Breast epithelium (tissue), 4 donors: ENCODE results near the gene DAB1. TPM values are rescaled to one million over a fixed set of nuclear protein-coding genes. Genes with fewer than 3 reads are reported as not detected.
"Not testable (repeated sequence)": the region's sequence is repeated elsewhere in the genome, so short reads cannot be mapped to it uniquely, and the experiment has no call there.

ENCODE experiments used
- DNase-seq, 2 donors: peaks; one replicate each; pipeline ENCODE4 v3.0.0-alpha.2; 2019; ENCODE audit warnings: low spot score in 2 of 2
- H3K27ac ChIP-seq, 2 donors: fragments of 200-600 bp; sonication (generic) in 1 of 2; one replicate each; pipeline ENCODE4 v1.5.1; 2016 to 2019; ENCODE audit warnings: mild to moderate bottlenecking in 1 of 2
- H3K27me3 ChIP-seq, 2 donors: fragments of 200-600 bp; sonication (generic) in 1 of 2; one replicate each; pipeline versions ENCODE4 v1.5.1 to v1.6.0; 2017 to 2019; ENCODE audit warnings: control low read depth in 1 of 2, mild to moderate bottlenecking in 1 of 2
- H3K36me3 ChIP-seq: fragments of 200-600 bp; one replicate; pipeline ENCODE4 v1.5.1; 2019
- H3K4me1 ChIP-seq, 2 donors: fragments of 200-600 bp; sonication (generic); one replicate each; pipeline ENCODE4 v1.5.1; 2016 to 2019; ENCODE audit warnings: control low read depth in 1 of 2
- H3K4me3 ChIP-seq, 3 donors: fragments of 200-600 bp; sonication (generic); 1 replicate in 2 of 3; 2 replicates in 1 of 3; pipeline ENCODE4 v1.5.1; 2016 to 2019; ENCODE audit warnings: mild to moderate bottlenecking in 3 of 3, moderate library complexity in 2 of 3
- H3K9me3 ChIP-seq, 2 donors: fragments of 200-600 bp; sonication (generic) in 1 of 2; one replicate each; pipeline ENCODE4 v1.5.1; 2016 to 2019; ENCODE audit warnings: control low read depth in 1 of 2
- POLR2A ChIP-seq: fragments of 450-650 bp; IDR thresholded peaks from one replicate; pipeline ENCODE4 v1.6.1; 2016; ENCODE audit warnings: antibody characterized with exemption, mild to moderate bottlenecking, moderate library complexity
- POLR2AphosphoS5 ChIP-seq, 3 donors: sonication (generic); formaldehyde crosslinking; IDR thresholded peaks; one replicate each; pipeline ENCODE4 v1.6.1; 2017; ENCODE audit warnings: antibody characterized with exemption in 3 of 3
- intact Hi-C: fragments of 100-400 bp; cut with DNase I; formaldehyde crosslinking; loops from one replicate; pipeline ENCODE4 v1.15.1; 2023; ENCODE audit warnings: low total_unique reads
- total RNA-seq, 3 donors: library from RNA; depleted of rRNA; stranded (reverse); fragments of >200 nt; gene quantifications; one replicate each; pipeline ENCODE4 v1.1.0, GENCODE V29; 2016
- TF ChIP-seq, protein P1 (sequence below), 3 donors: fragments of 450-650 bp; IDR thresholded peaks; one replicate each; pipeline ENCODE4 v1.5.1; 2016 to 2017; ENCODE audit warnings: antibody characterized with exemption in 3 of 3, mild to moderate bottlenecking in 3 of 3, moderate library complexity in 3 of 3

Gene DAB1
- total RNA-seq, 3 donors from 2014 or later = 0.48 to 0.66 (median 0.59) TPM

DNA sequence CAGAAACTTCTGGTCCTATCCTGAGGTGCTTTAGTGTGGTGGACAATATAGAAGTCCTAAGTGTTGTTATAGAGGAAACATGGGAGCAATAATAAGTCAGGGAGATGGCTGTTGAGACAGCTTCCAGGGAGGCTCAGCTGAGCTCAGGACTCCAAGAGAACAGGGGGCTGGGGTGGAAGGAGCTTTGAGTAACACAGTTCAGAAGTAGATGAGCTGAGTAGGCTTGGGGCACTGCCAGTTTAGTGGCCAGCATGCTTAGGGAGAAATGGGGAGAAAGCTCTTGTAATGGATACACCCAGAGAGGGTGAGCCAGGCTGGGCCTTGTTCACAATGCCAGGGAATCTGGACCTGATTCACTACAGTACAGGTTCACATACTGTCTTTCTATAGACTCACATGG lies 201.6 kb downstream of the DAB1 start:
- Histone ChIP-seq H3K27ac (no peak overlapping the region), H3K9me3 (peaks cover 0 to 5% of the 10 kb centered on the region in 2 donors), H3K36me3 (no peaks in the 10 kb centered on the region), H3K4me1 (no peaks in the 10 kb centered on the region), H3K4me3 (no peak overlapping the region), H3K27me3 (no peaks in the 10 kb centered on the region)
- intact Hi-C loops = no loop called here
- TF ChIP-seq, protein P1, sequence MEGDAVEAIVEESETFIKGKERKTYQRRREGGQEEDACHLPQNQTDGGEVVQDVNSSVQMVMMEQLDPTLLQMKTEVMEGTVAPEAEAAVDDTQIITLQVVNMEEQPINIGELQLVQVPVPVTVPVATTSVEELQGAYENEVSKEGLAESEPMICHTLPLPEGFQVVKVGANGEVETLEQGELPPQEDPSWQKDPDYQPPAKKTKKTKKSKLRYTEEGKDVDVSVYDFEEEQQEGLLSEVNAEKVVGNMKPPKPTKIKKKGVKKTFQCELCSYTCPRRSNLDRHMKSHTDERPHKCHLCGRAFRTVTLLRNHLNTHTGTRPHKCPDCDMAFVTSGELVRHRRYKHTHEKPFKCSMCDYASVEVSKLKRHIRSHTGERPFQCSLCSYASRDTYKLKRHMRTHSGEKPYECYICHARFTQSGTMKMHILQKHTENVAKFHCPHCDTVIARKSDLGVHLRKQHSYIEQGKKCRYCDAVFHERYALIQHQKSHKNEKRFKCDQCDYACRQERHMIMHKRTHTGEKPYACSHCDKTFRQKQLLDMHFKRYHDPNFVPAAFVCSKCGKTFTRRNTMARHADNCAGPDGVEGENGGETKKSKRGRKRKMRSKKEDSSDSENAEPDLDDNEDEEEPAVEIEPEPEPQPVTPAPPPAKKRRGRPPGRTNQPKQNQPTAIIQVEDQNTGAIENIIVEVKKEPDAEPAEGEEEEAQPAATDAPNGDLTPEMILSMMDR (IDR thresholded peaks at IDR 0.05) = no peak
- TF ChIP-seq POLR2AphosphoS5 (IDR thresholded peaks at IDR 0.05) (no peak), POLR2A (no peak)
- no peak for DNase-seq

DNA sequence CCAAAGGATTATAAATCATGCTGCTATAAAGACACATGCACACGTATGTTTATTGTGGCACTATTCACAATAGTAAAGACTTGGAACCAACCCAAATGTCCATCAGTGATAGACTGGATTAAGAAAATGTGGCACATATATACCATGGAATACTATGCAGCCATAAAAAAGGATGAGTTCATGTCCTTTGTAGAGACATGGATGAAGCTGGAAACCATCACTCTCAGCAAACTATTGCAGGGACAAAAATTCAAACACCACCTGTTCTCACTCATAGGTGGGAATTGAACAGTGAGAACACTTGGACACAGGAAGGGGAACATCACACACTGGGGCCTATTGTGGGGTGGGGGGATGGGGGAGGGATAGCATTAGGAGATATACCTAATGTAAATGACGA lies 203.0 kb downstream of the DAB1 start:
- DNase-seq, H3K36me3 ChIP-seq, H3K4me3 ChIP-seq, intact Hi-C loops, H3K9me3 ChIP-seq, H3K27ac ChIP-seq, H3K4me1 ChIP-seq, H3K27me3 ChIP-seq: not testable (repeated sequence)

DNA sequence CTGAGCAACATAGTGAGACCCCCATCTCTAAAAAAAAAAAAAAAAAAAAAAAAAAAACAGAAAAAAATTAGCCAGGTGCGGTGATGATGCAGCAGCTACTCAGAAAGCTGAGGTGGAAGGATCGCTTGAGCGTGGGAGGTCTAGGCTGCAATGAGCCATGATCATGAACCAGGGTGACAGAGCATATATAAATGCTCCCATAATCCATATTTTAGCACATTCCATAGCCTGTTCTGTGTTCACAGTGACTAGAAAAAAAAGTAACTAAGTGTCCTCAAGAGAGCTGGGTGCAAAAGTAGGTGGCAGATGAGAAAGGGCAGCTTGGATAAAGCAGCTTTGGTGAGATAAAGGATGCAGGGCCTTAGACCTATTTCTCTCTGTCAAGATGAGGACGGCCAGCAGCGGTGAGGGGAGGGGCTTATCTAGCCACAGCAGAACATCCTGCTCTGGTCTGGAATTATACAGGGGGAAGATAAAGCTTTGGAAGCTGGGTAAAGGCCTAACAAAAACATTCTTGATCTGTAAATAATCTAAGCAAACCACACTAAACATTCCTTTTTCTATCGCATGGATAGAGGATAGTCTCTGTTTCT lies 205.3 kb downstream of the DAB1 start:
- Histone ChIP-seq H3K4me3 (no peak overlapping the region), H3K4me1 (no peaks in the 10 kb centered on the region), H3K27ac (no peak overlapping the region), H3K36me3 (no peaks in the 10 kb centered on the region), H3K9me3 (peaks cover 0 to 5% of the 10 kb centered on the region in 2 donors), H3K27me3 (no peaks in the 10 kb centered on the region)
- intact Hi-C loops = no loop called here
- TF ChIP-seq, protein P1 (IDR thresholded peaks at IDR 0.05) = no peak
- TF ChIP-seq POLR2AphosphoS5 (IDR thresholded peaks at IDR 0.05) (no peak), POLR2A (no peak)
- DNase-seq = no peak

DNA sequence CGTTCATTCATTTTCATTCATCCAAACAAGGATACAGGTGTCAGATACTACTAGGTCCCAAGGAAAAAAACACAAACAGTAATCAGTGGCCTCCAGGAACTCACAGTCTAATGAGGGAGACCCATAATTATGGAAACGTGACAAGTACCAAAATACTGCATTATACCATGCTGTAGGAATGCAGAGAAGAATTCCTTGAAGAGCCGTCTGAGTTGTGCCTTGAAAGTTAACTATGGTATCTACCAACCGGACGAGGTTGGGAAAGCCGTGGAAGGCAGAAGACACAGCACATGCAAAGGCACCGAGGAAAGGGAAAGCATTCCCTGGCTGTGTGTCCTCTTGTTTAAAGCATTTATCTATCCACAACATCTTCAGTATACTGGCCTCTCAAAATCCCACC lies 206.0 kb downstream of the DAB1 start:
- DNase-seq = no peak
- Histone ChIP-seq H3K9me3 (peaks cover 0 to 5% of the 10 kb centered on the region in 2 donors), H3K4me1 (no peaks in the 10 kb centered on the region), H3K27ac (no peak overlapping the region), H3K27me3 (no peaks in the 10 kb centered on the region), H3K4me3 (no peak overlapping the region), H3K36me3 (no peaks in the 10 kb centered on the region)
- TF ChIP-seq, protein P1 (IDR thresholded peaks at IDR 0.05) = no peak
- no peak for TF ChIP-seq POLR2AphosphoS5 (IDR thresholded peaks at IDR 0.05)
- no peak for TF ChIP-seq POLR2A
- intact Hi-C loops = no loop called here

DNA sequence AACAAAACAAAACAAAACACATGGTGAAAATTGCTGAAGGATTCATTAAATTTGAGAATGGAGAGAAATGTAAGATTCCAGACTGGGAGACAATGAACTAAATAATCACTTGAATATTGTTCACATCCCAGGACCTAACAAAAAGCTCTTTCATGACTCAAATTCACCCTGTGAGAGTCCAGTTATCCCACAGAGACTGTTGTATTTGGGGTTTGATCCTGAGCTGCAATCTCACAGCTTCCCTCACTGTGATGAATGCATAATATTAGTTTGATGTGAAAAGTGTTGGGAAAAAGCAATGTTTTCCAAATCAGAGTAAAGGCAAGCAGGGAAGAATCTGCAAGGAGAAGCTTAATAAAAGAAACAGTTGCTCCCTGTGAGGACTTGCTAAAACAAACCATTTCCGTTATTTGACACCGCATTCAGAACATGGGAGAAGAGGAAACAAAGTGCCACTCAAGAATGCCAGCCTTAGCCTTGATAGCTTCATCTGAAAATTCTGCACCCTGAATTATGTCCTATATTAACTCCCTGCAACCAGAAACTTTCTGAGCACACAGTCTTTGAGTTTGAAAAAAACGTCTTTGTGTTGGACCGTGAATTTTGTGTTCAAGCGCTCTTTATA lies 208.8 kb downstream of the DAB1 start:
- intact Hi-C loops = no loop called here
- Histone ChIP-seq H3K4me1 (no peaks in the 10 kb centered on the region), H3K27me3 (no peaks in the 10 kb centered on the region), H3K9me3 (peaks cover 0 to 1% of the 10 kb centered on the region in 2 donors), H3K36me3 (no peaks in the 10 kb centered on the region), H3K27ac (no peak overlapping the region), H3K4me3 (no peak overlapping the region)
- DNase-seq = no peak
- TF ChIP-seq POLR2AphosphoS5 (IDR thresholded peaks at IDR 0.05) = no peak

DNA sequence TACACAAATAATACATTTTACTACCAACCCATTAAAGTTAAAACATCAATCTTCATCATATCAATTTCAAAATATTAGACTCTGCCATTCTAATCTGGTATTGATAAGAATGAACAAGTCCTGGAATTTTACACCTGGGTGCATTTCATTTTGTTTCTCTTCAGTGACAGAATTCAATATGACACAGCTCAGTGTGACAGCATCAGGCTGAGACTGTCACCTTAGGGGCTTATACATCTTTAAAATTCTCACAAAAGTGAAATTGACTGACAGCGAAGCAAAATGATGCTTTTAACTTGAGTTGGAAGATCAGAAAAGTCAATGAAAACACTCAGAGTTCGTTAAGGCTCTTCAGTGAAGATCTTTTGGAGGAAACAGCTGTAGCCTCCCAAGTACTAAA lies 213.0 kb downstream of the DAB1 start:
- Histone ChIP-seq H3K27ac (no peak overlapping the region), H3K4me1 (no peaks in the 10 kb centered on the region), H3K9me3 (no peaks in the 10 kb centered on the region), H3K36me3 (no peaks in the 10 kb centered on the region), H3K4me3 (no peak overlapping the region), H3K27me3 (no peaks in the 10 kb centered on the region)
- DNase-seq = no peak
- intact Hi-C loops = no loop called here
- TF ChIP-seq, protein P1 (IDR thresholded peaks at IDR 0.05) = no peak
- TF ChIP-seq POLR2AphosphoS5 (IDR thresholded peaks at IDR 0.05) (no peak), POLR2A (no peak)
